Ammon's horn (tissue), 1 donor: ENCODE measurements around the gene NPB.

Experiments
- DNase-seq: peaks from one replicate; pipeline ENCODE4 v3.0.0-alpha.2; 2016; ENCODE audit warnings: low spot score

Gene NPB

DNA sequence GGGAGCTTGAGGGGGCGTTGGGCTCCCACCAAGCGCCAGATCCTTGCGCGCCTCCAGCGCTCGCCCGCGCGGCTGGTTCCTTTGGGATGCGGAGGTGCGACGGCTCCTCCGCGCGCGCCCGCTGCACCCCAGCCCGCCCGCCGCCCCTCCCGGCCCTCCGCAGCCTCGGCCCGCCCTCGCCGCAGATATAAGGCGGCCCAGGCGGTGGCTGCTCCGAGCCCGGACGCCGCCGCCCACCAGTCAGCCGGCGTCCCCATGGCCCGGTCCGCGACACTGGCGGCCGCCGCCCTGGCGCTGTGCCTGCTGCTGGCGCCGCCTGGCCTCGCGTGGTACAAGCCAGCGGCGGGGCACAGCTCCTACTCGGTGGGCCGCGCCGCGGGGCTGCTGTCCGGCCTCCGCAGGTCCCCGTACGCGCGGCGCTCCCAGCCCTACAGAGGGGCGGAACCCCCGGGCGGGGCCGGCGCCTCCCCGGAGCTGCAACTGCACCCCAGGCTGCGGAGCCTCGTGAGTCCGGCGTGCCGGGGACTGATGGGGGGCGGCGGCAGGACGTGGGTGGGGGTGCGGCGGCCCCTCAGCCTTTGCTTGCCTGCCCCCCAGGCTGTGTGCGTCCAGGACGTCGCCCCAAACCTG lies at the start of gene NPB:
NPB (plus strand) TSS at position 216 of the 630 bp plus-strand sequence; CDS start at position 256, 40 bp downstream.
- no peak for DNase-seq

- DNase-seq, result no peak
These were observed 46.9 kb upstream of the NPB start for GRCh38 chr17:81854974-81855774.

GRCh38 chr17:81858170-81858966 lies 43.7 kb upstream of the NPB start:
- no peak for DNase-seq

DNA sequence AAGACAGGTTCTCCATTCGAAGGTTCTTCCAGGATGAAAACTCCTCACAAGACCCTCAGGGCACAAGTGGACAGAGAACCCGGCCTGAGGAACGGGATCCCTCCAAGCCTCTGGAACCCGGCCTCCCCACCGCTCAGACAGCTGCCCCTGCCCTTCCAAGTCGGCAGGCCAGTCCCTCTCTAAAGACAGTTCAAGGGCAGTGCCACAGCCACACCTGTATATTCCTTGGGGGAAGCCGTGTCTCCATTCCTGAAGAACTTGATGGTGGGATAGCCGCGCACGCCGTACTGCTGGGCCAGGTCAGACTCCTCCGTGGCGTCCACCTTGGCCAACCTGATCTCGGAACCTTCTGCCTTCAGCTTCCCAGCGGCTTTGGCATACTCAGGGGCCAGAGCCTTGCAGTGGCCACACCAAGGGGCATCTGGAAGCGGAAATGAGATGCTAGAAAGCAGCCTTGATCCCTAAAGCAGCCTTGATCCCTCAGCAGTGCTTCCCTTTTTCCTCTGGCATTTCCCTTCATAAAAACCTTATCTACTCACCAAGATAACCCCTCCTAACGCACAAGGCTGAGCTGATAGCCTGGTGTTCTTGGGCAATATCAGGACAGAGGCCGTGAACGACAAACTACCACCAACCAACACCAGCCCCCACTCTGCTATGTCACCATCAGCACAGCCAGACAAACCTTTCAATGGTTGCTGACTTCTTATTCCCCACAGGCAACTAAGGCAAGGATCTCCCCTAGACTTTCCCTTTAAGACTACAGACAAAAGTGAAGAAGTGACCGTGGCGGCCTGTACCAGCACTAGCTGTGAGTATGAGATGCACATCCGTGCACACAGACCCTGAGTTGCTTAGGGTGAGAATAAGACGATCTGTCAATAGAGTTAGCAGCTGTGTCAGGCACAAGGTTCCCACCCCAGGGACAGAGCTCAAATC lies 42.8 kb upstream of the NPB start:
- no peak for DNase-seq

DNA sequence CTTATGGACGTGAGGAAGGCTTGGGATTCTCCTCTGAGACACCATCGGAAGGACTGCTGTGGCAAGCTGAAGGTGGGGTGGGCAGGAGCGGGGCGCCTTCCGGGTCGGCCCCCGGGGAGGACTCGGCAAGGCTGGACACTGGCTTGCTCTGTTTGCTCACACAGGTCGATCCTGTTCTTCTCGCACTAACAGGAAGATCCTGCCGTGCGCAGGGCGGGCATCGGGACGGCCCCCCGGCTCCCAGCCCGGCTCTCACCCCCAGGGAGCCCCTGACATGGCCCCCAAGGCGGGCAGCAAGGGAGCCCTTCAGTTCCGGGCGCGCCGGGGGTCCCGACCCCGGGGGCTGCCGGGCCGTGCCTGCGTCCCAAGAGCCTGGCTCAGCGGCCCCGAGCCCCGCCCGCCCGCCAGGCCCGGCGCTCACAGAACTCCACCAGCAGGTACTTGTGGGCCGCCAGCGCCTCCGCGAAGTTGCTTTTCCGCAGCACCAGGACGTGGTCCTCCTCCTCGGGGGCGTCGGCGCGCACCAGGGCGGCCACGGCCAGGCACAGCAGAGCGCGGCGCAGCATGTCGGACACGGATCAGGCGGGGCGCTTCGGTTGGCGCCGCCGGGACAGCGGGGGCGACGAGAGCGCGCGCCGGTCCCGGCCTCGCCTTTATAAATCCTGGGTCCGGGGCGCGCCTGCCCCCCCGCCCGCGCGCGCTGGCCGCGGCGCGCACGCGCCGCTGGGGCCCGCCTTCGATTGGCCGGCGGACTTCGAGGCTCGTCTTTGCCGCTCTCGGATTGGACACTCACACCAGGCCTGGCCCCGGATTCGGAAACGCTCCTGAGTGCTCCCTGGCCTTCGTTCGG lies 41.9 kb upstream of the NPB start, which contains the start of gene P4HB:
P4HB (minus strand) TSS at position 630 of the 850 bp plus-strand sequence; CDS start at position 566, 64 bp downstream.
- no peak for DNase-seq

GRCh38 chr17:81860756-81861568 lies 41.1 kb upstream of the NPB start:
- DNase-seq, result peak; percentile 100

DNA sequence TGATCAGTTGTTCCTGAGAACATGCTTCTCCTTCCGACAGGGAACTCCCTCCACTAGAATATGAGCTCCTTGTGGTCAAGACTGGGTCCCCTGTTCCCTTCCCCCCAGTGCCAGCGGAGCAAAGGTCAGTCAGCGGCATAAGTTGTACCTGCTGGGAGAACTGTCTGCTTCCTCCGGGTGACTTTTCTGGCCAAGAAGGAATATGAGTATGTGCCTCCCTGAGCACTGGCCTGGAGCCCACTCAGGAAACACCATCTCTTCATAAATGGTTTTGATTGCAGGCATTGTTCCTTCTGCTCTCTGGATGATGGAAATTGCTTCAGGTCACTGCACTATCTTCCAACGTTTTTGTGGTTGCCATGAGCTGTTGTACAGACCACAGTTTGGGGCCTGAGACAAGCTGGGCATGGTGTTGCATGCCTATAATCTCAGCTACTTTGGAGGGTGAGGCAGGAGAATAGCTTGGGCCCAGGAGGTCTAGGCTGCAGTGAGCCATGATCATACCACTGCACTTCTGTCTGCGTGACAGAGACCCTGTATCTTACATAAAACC lies 38.8 kb upstream of the NPB start:
- no peak for DNase-seq

- no peak for DNase-seq
These were observed 37.9 kb upstream of the NPB start for GRCh38 chr17:81863833-81864768.

DNA sequence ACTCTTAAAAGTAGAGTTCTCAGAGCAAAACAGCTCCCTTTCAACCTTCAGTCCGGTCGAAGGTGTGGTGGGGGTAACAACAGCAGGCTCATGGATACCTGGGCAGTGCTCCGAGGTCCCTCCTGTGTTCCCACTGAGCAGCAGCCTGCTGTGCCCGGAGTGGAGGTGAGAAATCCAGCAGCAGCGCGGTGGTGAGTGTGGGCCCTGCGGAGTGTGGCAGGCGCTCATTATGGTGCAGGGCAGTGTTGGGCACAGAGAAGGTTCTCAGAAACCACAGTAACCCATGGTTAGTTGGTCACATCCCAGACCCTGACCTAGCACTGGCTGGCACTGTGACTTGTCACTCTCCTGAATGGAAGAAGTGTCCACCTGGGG lies 36.7 kb upstream of the NPB start:
- DNase-seq, result no peak

- no peak for DNase-seq
These were observed 36.2 kb upstream of the NPB start for GRCh38 chr17:81865733-81866439.

DNA sequence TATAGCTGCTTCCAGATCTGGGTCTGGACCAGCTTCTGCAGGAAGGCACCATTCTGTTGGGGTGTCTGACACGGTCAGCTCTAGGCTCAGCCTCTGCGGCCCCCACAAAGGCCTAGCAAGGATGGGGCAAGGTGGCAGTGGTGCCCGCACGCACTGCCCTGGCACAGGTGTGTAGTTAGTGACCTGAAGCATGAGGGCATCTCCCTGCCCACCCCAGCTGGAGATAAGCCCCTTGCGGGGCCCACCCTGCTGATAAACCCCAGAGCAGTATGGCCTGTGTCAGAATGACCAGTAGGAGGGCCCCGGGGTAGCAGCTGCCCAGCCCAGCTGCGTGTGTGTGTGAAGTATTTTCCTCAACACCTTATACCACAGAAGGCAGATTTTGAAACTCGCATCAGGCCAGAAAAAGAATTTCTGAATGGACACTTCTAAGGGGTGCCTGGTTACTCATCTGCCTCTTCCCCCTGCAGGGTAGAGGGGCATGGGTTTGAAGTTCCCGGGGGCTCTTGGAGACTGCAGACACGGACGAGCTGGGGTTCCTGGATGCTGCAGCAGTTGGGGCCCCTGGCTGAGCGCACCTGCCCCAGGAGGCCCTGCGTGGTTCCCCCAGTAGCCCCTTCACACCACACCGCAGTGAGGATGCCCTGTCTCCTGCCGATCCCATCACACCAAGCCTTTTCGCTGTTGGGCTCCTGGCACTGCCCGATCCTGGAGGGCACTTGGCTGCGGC lies 35.4 kb upstream of the NPB start:
- DNase-seq, result no peak

- no peak for DNase-seq
These were observed 34.7 kb upstream of the NPB start for GRCh38 chr17:81867170-81867990.

DNA sequence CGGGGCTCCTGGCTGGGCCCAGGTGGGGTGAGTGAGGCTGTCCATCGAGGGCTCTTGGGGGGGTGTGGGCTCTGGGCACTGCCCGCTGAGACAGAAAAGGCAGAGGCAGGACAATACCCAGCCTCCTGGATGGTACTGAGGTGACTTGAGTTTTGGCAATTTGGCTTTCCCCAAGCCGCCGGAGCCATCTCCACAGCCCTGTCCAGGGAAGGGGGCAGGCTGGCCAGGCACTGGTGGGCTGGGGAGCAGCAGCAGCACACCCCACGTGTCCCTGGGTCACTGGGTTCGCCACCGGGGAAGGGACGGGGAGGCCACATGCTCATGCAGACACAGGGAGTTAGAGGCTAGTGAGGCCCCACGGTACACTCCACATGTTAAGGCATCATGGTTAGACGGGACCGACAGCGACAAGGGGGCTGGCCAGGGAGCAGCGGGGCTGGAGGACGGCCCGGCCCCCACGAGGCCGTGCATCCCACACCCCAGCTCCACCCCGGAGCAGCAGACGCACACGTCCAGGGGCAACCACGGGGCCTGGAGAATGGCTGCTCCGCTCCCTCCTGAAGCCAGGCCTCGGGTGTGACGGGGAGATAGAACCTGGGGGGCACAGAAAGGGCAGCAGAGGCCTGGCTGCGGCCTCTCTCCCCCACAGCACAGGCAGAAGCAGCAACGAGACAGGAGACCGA lies 33.9 kb upstream of the NPB start:
- DNase-seq, result no peak

- DNase-seq, result no peak
These were observed 33.3 kb upstream of the NPB start for GRCh38 chr17:81868674-81869220.
